Mesangial cell (primary cell): ENCODE measurements around the gene DMXL1. TPM values are rescaled to one million over a fixed set of nuclear protein-coding genes. Genes with fewer than 3 reads are reported as not detected.

Experiments
- total RNA-seq: library from RNA; depleted of rRNA; stranded (reverse); fragments of >200 nt; gene quantifications from 2 replicates; pipeline ENCODE4 v1.2.3, GENCODE V29; 2015

The DMXL1 gene, protein sequence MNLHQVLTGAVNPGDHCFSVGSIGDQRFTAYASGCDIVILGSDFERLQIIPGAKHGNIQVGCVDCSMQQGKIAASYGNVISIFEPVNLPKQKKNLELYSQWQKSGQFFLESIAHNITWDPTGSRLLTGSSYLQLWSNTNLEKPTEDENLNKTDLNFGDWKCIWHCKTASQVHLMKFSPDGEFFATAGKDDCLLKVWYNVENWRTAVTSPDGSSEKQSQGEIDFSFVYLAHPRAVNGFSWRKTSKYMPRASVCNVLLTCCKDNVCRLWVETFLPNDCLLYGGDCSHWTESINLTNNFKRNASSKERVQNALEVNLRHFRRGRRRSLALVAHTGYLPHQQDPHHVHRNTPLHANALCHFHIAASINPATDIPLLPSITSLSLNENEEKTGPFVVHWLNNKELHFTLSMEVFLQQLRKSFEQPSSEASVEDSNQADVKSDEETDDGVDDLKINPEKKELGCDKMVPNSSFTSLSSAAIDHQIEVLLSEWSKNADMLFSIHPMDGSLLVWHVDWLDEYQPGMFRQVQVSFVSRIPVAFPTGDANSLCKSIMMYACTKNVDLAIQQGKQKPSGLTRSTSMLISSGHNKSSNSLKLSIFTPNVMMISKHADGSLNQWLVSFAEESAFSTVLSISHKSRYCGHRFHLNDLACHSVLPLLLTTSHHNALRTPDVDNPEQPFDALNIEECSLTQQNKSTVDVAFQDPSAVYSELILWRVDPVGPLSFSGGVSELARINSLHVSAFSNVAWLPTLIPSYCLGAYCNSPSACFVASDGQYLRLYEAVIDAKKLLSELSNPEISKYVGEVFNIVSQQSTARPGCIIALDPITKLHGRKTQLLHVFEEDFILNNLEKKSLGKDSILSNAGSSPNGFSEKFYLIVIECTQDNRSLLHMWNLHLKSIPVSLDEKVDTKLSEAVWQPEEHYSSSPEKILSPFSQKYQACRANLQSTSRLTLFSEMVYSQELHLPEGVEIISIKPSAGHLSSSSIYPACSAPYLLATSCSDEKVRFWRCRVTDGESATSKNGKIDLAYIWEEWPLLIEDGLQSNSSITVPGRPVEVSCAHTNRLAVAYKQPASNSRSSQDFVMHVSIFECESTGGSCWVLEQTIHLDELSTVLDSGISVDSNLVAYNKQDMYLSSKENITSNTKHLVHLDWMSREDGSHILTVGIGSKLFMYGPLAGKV (N-terminal part only)
- total RNA-seq: 17.5 and 17.6 TPM in 2 replicates

DNA sequence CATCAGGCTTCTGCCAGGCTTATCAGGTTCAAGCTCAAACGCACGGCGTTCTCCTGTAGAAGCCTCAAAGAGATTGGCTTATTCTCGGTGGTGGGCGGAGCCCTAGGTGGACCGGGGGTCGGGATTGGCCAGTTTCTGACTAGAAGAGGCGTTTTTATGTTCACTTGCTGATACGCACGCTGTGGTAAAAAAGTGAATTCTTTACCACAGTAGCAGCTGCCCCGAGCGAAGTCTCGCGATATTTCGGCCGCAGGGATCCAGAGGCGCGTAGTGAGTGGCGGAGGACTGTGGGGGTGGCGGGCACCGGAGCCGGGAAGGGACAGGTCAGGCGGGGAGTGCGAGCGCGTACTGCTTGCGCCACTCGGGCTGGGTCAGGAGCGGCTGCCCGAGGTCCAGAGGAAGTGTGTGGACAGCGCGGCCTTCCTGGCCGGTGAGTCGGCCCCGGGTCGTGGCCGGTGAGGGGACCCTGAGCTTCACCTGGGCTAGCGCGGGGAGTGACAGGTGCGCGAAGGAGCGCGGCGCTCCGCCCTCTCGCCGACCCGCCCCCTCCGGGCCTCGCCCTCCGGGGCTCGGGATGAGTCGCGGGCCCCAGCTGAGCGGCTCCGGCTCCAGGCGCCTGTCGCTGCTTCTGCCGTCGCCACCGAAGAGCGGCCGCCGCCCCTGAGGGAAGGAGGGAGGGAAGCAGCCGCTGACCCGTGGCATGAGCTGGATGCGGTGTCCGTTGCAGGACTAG, at the start of gene DMXL1:
Gene DMXL1, plus strand, starts transcription at position 260 of the 733 bp plus-strand sequence. CDS start 483 bp downstream, outside the sequence.

Other genes starting within 250 kb of the DMXL1 start
- 6.4 and 8.0 TPM in 2 replicates for gene DTWD2, start 82.5 kb upstream of the DMXL1 start, total RNA-seq